Esophagus (tissue), 2 donors: ENCODE measurements around the gene MATK. TPM values are rescaled to one million over a fixed set of nuclear protein-coding genes. Genes with fewer than 3 reads are reported as not detected.

ENCODE experiments used
- H3K27ac ChIP-seq, 2 donors: one replicate each; pipeline ENCODE4 v1.5.1; 2013; ENCODE audit warnings: low read depth in 2 of 2, mild to moderate bottlenecking in 2 of 2, inconsistent platforms in 1 of 2, low read length in 1 of 2, moderate library complexity in 1 of 2
- H3K27me3 ChIP-seq, 2 donors: one replicate each; pipeline ENCODE4 v1.6.1; 2013; ENCODE audit warnings: low read length in 2 of 2, control low read depth in 1 of 2, mild to moderate bottlenecking in 1 of 2; ENCODE audit not compliant: insufficient read depth in 2 of 2, control insufficient read depth in 1 of 2
- H3K36me3 ChIP-seq, 2 donors: one replicate each; pipeline ENCODE4 v1.6.1; 2013; ENCODE audit warnings: low read length in 1 of 2; ENCODE audit not compliant: control insufficient read depth in 2 of 2, insufficient read depth in 2 of 2
- H3K4me1 ChIP-seq, 2 donors: one replicate each; pipeline ENCODE4 v1.6.1; 2013; ENCODE audit warnings: low read length in 1 of 2; ENCODE audit not compliant: control insufficient read depth in 2 of 2, insufficient read depth in 2 of 2
- H3K4me3 ChIP-seq, 2 donors: one replicate each; pipeline ENCODE4 v1.5.1; 2013; ENCODE audit warnings: low read length in 2 of 2, mild to moderate bottlenecking in 2 of 2, low read depth in 1 of 2, moderate library complexity in 1 of 2
- H3K9me3 ChIP-seq, 2 donors: one replicate each; pipeline ENCODE4 v1.6.1; 2013; ENCODE audit warnings: mild to moderate bottlenecking in 2 of 2, low read depth in 1 of 2, low read length in 1 of 2, moderate library complexity in 1 of 2; ENCODE audit not compliant: control insufficient read depth in 2 of 2, insufficient read depth in 1 of 2
- WGBS, 2 donors: extraction: QIAGEN DNeasy Blood & Tissue Kit; methylation state at CpG; one replicate each; pipeline ENCODE4 v1.1.7; 2013; 5-methylcytosine and 5-hydroxymethylcytosine counted together
- polyA plus RNA-seq, 2 donors: library from polyadenylated mRNA; stranded (reverse); fragments of 200-250 nt; gene quantifications; one replicate each; pipeline ENCODE4 v1.2.3, GENCODE V29; 2013
- donor health status: healthy with polysubstance abuse.
- donor health status: Bipolar disorder and iron deficiency.

MATK gene
- polyA plus RNA-seq, 2 donors = 2.4 to 2.6 TPM

DNA sequence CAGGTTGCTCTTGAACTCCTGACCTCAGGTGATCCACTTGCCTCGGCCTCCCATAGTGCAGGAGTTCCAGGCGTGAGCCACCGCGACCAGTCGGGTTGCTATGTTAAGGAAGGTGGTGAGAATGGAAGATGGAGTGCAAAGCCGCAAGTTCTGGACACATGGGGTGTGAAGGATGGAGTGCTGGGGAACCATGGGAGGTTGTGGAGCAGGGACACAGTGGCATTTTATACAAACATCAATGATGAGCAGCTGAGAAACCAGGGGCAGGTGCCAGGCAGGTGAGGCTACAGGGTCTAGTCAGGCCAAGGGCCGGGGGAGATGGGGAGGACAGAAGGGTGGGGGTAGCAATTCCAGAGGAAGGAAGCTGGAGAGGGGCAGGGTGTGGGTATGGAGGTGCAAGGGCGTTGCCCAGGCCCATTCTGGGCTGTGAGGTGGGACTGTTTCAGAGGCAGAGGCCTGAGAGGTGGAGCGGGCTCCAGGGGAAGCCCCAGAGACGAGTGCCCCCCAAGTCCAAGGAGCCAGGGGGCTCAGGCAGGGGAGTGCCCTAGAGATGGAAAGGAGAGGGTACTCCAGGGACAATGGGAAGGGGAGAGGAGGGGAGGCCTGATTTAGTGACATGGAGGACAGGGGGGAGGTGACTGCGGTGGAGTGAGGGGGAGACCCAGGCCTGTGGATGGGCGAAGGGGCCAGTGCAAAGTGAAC lies 12.2 kb downstream of the MATK start:
- Histone ChIP-seq H3K4me3 (no peak overlapping the region), H3K9me3 (no peaks in the 10 kb centered on the region), H3K4me1 (peaks cover 0 to 3% of the 10 kb centered on the region in 2 donors), H3K36me3 (peaks cover 0 to 3% of the 10 kb centered on the region in 2 donors), H3K27me3 (no peaks in the 10 kb centered on the region), H3K27ac (no peak overlapping the region)
- WGBS, 2 donors = 81 to 85% methylated on average over 12 of the region's 12 CpGs

DNA sequence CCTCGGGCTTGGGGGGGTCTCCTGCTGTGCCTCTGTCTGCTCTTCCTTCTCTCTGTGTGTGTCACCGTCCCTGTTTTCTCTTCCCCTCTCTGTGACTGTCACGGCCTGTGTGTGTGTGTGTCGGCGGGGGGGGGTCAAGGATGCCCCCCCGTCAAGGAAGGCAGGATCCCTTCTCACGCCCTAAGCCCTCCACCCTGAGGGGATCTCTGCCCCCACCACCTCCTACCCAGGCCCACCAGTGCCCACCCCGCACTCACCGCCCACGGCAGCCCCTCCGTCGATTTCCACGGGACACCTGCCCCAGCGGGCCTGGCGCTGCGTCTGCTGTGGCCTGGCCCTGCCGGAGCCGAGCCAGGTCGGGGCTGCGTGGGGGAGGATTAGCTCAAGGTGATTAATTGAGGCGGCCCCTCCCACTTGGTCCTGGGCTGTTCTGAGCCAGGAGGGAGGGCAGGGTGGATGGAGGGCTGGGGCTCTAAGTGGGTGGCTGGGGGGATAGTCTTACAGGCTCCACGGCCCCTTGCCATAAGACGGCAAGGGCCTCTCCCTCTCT lies 14.2 kb downstream of the MATK start, which contains the start of gene RAX2:
RAX2 (minus strand) TSS at position 323 of the 550 bp plus-strand sequence. CDS start 486 bp downstream, outside the sequence.
- no peak within 1 kb of the TSS for H3K27ac ChIP-seq
- peaks cover 9 to 19% of the 10 kb centered on the region in 2 donors for H3K36me3 ChIP-seq
- no peak within 1 kb of the TSS for H3K4me3 ChIP-seq
- H3K4me1 ChIP-seq = peaks cover 0 to 3% of the 10 kb centered on the region in 2 donors
- no peaks in the 10 kb centered on the region for H3K9me3 ChIP-seq
- 34 to 35% methylated on average over 23 of the region's 23 CpGs for WGBS, 2 donors
- H3K27me3 ChIP-seq = no peaks in the 10 kb centered on the region

DNA sequence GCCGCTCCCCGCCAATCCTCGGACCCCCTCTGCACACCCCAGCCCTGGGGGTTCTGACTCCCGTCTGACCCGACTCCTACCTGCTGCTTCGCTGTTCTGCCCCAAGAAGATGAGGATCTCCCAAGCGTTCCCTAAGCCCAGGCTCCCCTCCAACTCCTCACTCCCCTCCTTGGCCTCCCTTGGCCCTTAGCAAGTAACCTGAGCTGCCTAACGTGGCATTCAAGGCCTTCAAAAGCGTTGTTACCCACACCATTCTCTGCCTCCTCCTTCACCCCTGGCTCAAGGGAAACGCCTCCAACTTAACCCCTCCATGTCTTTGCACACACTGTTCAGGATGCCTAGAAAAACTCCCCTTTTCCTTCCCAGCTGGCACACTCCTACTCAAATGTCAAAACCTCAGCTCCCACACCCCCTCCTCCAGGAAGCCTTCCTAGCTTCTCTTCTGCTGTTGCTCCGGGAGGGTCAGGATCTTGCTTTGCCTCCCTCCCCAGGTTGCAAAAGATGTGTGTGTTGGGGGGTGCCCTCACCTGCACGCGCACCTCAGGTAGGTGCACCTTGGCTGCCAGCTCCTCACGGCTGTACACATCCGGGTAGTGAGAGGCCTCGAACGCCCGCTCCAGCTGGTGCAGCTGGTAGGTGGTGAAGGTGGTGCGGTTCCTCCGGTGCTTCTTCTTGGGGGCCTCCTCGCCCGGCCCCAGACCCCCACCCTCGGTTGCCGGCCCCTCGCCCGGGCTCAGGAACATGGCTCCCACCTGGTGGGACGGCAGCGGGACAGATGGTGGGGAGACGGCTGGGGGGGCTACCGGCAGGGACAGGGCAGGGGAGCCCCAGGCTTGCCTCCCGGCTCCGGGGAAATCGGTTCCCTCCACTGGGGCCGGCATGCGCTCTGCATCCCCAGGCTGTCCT lies 14.9 kb downstream of the MATK start:
- peaks cover 14 to 26% of the 10 kb centered on the region in 2 donors for H3K36me3 ChIP-seq
- H3K9me3 ChIP-seq = no peaks in the 10 kb centered on the region
- H3K27ac ChIP-seq = no peak overlapping the region
- H3K4me3 ChIP-seq = no peak overlapping the region
- WGBS, 2 donors = 78 to 79% methylated on average over 35 of the region's 35 CpGs
- peaks cover 0 to 3% of the 10 kb centered on the region in 2 donors for H3K4me1 ChIP-seq
- no peaks in the 10 kb centered on the region for H3K27me3 ChIP-seq

DNA sequence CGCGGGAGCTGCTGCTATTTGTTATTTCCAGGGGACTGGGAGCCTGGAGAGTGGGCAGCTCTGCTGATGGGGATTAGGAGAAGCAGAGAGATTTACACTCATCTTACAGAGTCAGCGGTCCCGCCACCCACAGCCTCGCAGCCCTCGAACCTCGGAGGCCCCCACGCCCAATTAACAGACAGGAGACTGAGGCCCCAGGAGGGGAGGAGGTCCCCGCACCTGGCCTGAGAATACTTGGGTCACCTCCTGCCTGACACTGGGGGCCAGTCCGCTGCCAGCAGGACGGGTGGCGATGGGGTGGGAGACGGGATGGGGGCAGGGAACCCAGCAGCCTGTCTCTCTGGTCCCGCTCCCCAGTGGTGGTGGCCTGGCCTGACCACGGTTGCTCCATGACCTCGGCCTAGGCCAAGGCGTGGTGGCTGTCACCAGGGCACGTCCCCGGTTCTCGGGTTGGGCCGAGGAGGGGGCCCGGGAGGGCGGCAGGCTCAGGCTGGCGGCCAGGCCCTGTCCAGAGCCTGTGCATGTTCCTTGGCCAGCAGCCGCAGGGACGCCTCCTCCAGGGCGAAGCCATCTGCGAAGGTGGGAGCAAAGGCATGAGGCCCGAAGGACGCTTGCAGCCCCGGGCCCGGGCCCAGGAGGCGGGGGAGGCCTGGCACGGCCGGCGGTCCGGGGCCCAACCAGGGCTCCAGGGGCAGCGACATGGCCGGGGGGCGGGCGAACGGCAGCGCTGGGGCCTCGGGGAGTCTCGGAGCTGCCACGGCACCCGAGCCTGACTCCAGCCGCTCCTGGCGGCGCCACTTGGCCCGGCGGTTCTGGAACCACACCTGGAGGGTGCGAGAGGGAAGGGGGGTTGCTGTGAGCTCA lies 15.8 kb downstream of the MATK start:
- Histone ChIP-seq H3K27ac (no peak overlapping the region), H3K9me3 (no peaks in the 10 kb centered on the region), H3K36me3 (peaks cover 14 to 26% of the 10 kb centered on the region in 2 donors), H3K27me3 (no peaks in the 10 kb centered on the region), H3K4me3 (no peak overlapping the region), H3K4me1 (peaks cover 0 to 3% of the 10 kb centered on the region in 2 donors)
- 67 to 77% methylated on average over 46 to 53 of the region's 53 CpGs for WGBS, 2 donors

DNA sequence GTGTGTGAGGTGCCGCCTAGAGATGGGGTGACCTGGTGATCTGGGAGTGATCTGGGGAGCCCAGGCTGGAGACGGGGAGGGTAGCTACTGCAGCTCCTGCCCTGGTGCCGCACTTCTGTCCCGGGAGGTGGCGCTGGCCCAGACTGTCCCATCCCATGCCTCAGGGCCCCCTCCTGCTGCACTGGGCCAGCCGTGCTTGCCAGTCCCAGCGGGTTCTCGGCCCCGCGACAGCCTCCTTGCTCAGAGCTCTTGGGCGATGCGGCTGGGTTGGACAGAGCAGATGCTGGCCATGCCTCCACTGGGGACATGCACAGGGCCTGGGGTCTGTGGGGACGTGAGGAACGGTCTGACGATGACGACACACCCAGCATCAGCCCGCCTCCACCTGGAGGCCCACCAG lies 16.7 kb downstream of the MATK start:
- H3K4me1 ChIP-seq = peaks cover 0 to 3% of the 10 kb centered on the region in 2 donors
- 73 to 87% methylated on average over 17 of the region's 17 CpGs for WGBS, 2 donors
- H3K4me3 ChIP-seq = no peak overlapping the region
- no peak overlapping the region for H3K27ac ChIP-seq
- H3K9me3 ChIP-seq = no peaks in the 10 kb centered on the region
- H3K36me3 ChIP-seq = peaks cover 14 to 30% of the 10 kb centered on the region in 2 donors
- H3K27me3 ChIP-seq = no peaks in the 10 kb centered on the region

DNA sequence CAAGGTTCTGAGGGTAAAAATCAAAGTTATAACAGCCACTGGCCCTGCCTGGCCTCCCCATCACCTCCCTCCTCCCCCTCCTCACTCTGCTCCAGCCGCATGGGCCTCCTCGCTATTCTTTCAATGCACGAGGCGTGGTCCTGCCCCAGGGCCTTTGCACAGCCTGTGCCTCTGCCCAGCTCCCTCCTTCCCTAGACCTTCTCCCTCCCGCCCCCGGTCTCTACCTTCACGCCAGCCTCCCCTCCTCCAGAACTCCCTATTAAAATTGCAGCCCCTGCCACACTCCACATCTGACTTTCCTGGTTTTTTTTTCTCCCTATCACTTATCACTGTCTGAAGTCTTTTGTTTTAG lies 17.5 kb downstream of the MATK start:
- Histone ChIP-seq H3K4me1 (peaks cover 0 to 3% of the 10 kb centered on the region in 2 donors), H3K27me3 (no peaks in the 10 kb centered on the region), H3K9me3 (no peaks in the 10 kb centered on the region), H3K4me3 (no peak overlapping the region), H3K36me3 (peaks cover 14 to 30% of the 10 kb centered on the region in 2 donors), H3K27ac (no peak overlapping the region)
- 84 to 90% methylated on average over 7 of the region's 7 CpGs for WGBS, 2 donors

DNA sequence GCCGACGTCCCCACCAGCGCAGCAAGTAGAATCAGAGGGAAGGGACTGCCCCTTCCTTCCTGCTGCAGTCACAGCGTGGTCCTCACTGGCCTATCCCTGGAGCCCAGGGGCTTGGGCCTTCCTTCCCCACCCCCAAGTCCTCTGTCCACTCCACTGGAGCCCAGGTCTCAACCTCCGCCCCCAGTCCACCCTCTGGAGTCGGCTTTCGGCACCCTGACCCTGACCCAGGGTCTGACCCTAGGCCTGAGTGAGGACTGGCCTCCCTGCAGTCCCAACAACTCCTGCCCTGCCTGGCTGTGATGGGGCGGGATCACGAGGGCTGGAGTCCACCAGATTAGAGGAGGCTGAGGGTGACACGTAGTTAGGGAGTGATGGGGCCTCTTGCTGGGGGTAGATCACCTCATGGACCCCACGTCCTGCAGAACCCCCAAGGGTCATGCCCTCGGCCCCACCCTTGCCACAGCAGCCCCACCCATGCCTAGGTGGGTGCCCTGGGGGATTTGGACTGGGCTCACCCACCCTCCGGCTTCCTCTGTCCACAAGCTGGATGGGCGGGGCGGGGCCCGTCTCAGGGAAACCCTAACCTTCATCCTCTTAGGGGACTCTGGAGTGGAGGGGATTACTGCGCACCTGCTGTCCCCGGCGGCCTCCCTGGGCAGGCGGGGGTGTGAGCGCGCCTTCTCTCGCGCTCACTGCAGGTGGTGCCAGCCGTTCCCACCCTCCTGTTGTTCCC lies 18.0 kb downstream of the MATK start:
- Histone ChIP-seq H3K4me1 (peaks cover 0 to 3% of the 10 kb centered on the region in 2 donors), H3K9me3 (no peaks in the 10 kb centered on the region), H3K27me3 (no peaks in the 10 kb centered on the region), H3K27ac (no peak overlapping the region), H3K36me3 (peaks cover 14 to 30% of the 10 kb centered on the region in 2 donors), H3K4me3 (no peak overlapping the region)
- WGBS, 2 donors = 84 to 85% methylated on average over 25 of the region's 25 CpGs

DNA sequence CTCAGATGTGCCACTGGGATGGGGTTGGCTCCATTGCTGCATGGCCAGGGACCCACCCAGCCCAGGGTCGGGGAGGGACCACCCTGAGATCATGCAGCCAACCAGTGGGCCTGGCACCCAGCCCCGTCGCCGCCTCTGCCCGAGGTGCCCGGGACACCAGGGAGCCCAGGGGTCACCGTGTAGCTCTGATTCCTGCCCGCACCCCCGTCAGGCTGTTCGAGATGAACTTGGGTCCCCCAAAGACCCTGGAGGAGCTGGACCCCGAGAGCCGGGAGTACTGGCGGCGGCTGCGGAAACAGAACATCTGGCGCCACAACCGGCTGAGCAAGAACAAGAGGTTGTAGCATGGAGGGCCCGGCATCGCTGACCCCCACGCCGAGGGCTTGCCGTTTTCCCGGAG lies 19.1 kb downstream of the MATK start:
- Histone ChIP-seq H3K27me3 (no peaks in the 10 kb centered on the region), H3K4me1 (peaks cover 0 to 3% of the 10 kb centered on the region in 2 donors), H3K36me3 (peaks cover 14 to 30% of the 10 kb centered on the region in 2 donors), H3K27ac (no peak overlapping the region), H3K4me3 (no peak overlapping the region), H3K9me3 (no peaks in the 10 kb centered on the region)
- WGBS, 2 donors = 88 to 92% methylated on average over 23 of the region's 23 CpGs
